Renal pelvis (tissue), 3 donors: ENCODE data around the gene COL6A3. TPM values are rescaled to one million over a fixed set of nuclear protein-coding genes. Genes with fewer than 3 reads are reported as not detected.

Source experiments
- polyA plus RNA-seq, 3 donors: library from polyadenylated mRNA; unstranded; fragments of 120-200 nt; gene quantifications; one replicate each; pipeline ENCODE4 v1.2.1, GENCODE V29; 2013; ENCODE audit not compliant: insufficient read length in 3 of 3

The COL6A3 gene
- polyA plus RNA-seq, 3 donors: 184 to 262 (median 257) TPM

Other genes with a start within 250 kb of the COL6A3 start
- 1 to 10 TPM; 2.1 to 5.8 (median 5.1) TPM for gene MLPH, start 73.1 kb upstream of the COL6A3 start, polyA plus RNA-seq
- gene PRLH, start 152.4 kb upstream of the COL6A3 start, polyA plus RNA-seq: not detected
- 10 to 100 TPM; 10.1 to 22.3 (median 17.5) TPM for gene RAB17, start 176.6 kb upstream of the COL6A3 start, polyA plus RNA-seq
- 100 to 1,000 TPM in 1 of 3 donors, 10 to 100 TPM in 2; 68.9 to 105 (median 84.8) TPM for gene LRRFIP1, start 213.4 kb upstream of the COL6A3 start, polyA plus RNA-seq